ENCODE data around the gene CACNA2D3. TPM values are rescaled to one million over a fixed set of nuclear protein-coding genes. Genes with fewer than 3 reads are reported as not detected.

Gene CACNA2D3
- polyA plus RNA-seq, 2 of the 4 experiments (the other 2 are of a cell fraction), result 0.04 to 0.05 TPM

GRCh38 chr3:55066551-55067047 is 944.2 kb downstream of the CACNA2D3 start:
- ATAC-seq (no peak), FAIRE-seq (no peak), DNase-seq (ENCODE audit: low read depth in 1 of 2, low spot score in 1 of 2) (no peak)
- WGBS (ENCODE audit: missing lambda C conversion rate), result 31% methylated on average over 9 of the region's 9 CpGs
- no peaks in the 10 kb centered on the region for H3K4me1 ChIP-seq
- H3K9me3 ChIP-seq, result no peaks in the 10 kb centered on the region
- no peak overlapping the region for H3K27ac ChIP-seq
- H3K4me3 ChIP-seq, result no peak overlapping the region
- ChIA-PET POLR2A (no interaction called here), CTCF (no interaction called here)
- no peak overlapping the region for H3K4me2 ChIP-seq
- TF ChIP-seq HOXB5 (CRISPR knock-in tag; IDR thresholded peaks at IDR 0.05) (no peak), REST (IDR thresholded peaks at IDR 0.05) (no peak), ZSCAN20 (CRISPR knock-in tag; IDR thresholded peaks at IDR 0.05) (no peak), FOXS1 (CRISPR knock-in tag; IDR thresholded peaks at IDR 0.05) (no peak), CHD2 (IDR thresholded peaks at IDR 0.05; ENCODE audit: low read length, partially characterized antibody) (no peak), ZC3H11A (IDR thresholded peaks at IDR 0.05) (no peak), HEYL (CRISPR knock-in tag; IDR thresholded peaks at IDR 0.05) (no peak), CHD4 (IDR thresholded peaks at IDR 0.05; ENCODE audit: borderline replicate concordance) (no peak), FOSB (CRISPR knock-in tag; IDR thresholded peaks at IDR 0.05) (no peak), EP300 (IDR thresholded peaks at IDR 0.05) (no peak), POLR2A (IDR thresholded peaks at IDR 0.05; ENCODE audit: low read length) (no peak), MYC (IDR thresholded peaks at IDR 0.05; ENCODE audit: borderline replicate concordance, low read length) (no peak), MAFK (IDR thresholded peaks at IDR 0.05; ENCODE audit: partially characterized antibody) (no peak), RAD21 (conservative IDR thresholded peaks at IDR 0.05 in 1 of 2, IDR thresholded peaks at IDR 0.05 in 1 of 2) (no peak), RNF2 (IDR thresholded peaks at IDR 0.05; ENCODE audit: borderline replicate concordance, low read depth) (no peak), POLR2AphosphoS2 (conservative IDR thresholded peaks at IDR 0.05; ENCODE audit: low read length) (no peak), CTCF (IDR thresholded peaks at IDR 0.05) (no peak), KDM1A (IDR thresholded peaks at IDR 0.05; ENCODE audit: low read depth) (no peak), HDAC2 (IDR thresholded peaks at IDR 0.05) (no peak)
- TF ChIP-seq, protein P1, sequence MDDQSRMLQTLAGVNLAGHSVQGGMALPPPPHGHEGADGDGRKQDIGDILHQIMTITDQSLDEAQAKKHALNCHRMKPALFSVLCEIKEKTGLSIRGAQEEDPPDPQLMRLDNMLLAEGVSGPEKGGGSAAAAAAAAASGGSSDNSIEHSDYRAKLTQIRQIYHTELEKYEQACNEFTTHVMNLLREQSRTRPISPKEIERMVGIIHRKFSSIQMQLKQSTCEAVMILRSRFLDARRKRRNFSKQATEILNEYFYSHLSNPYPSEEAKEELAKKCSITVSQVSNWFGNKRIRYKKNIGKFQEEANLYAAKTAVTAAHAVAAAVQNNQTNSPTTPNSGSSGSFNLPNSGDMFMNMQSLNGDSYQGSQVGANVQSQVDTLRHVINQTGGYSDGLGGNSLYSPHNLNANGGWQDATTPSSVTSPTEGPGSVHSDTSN (IDR thresholded peaks at IDR 0.05), result no peak

- no peak for DNase-seq (ENCODE audit: low read depth in 1 of 2, low spot score in 1 of 2)
- no peak for ATAC-seq
Measured at GRCh38 chr3:55069950-55070349, 947.6 kb downstream of the CACNA2D3 start.

More at GRCh38 chr3:55069950-55070349, 947.6 kb downstream of the CACNA2D3 start:
- no peak overlapping the region for H3K27ac ChIP-seq
- H3K4me2 ChIP-seq, result no peak overlapping the region
- no peaks in the 10 kb centered on the region for H3K9me3 ChIP-seq
- POLR2A ChIA-PET, result no interaction called here
- H3K4me3 ChIP-seq, result no peak overlapping the region
- no peak for TF ChIP-seq CHD2 (IDR thresholded peaks at IDR 0.05; ENCODE audit: low read length, partially characterized antibody)
- no peaks in the 10 kb centered on the region for H3K4me1 ChIP-seq
- no peak for FAIRE-seq
- CTCF ChIA-PET, result no interaction called here

Measured in A549 (cell line).